ENCODE results near the gene HAUS2.
"Not testable (repeated sequence)": the region's sequence is repeated elsewhere in the genome, so short reads cannot be mapped to it uniquely, and the experiment has no call there.

HAUS2 gene

GRCh38 chr15:42595626-42596240 is 47.1 kb downstream of the HAUS2 start:
- no peak overlapping the region for H3K4me3 ChIP-seq (ENCODE audit: low read depth, low read length)
- TF ChIP-seq, protein P1, sequence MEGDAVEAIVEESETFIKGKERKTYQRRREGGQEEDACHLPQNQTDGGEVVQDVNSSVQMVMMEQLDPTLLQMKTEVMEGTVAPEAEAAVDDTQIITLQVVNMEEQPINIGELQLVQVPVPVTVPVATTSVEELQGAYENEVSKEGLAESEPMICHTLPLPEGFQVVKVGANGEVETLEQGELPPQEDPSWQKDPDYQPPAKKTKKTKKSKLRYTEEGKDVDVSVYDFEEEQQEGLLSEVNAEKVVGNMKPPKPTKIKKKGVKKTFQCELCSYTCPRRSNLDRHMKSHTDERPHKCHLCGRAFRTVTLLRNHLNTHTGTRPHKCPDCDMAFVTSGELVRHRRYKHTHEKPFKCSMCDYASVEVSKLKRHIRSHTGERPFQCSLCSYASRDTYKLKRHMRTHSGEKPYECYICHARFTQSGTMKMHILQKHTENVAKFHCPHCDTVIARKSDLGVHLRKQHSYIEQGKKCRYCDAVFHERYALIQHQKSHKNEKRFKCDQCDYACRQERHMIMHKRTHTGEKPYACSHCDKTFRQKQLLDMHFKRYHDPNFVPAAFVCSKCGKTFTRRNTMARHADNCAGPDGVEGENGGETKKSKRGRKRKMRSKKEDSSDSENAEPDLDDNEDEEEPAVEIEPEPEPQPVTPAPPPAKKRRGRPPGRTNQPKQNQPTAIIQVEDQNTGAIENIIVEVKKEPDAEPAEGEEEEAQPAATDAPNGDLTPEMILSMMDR (IDR thresholded peaks at IDR 0.05; ENCODE audit: borderline replicate concordance, insufficient read depth, low read depth, low read length), result no peak

DNA sequence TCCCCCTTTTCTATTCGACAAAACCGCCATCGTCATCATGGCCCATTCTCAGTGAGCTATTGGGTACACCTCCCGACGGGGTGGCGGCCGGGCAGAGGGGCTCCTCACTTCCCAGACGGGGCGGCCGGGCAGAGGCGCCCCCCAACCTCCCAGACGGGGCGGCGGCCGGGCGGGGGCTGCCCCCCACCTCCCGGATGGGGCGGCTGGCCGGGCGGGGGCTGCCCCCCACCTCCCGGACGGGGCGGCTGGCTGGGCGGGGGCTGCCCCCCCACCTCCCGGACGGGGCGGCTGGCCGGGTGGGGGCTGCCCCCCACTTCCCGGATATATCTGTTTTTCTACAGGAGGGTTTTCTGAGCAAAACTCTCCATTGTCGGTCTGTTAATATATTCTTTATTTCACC is 52.7 kb downstream of the HAUS2 start:
- not testable (repeated sequence) for H3K4me3 ChIP-seq (ENCODE audit: low read depth, low read length)

DNA sequence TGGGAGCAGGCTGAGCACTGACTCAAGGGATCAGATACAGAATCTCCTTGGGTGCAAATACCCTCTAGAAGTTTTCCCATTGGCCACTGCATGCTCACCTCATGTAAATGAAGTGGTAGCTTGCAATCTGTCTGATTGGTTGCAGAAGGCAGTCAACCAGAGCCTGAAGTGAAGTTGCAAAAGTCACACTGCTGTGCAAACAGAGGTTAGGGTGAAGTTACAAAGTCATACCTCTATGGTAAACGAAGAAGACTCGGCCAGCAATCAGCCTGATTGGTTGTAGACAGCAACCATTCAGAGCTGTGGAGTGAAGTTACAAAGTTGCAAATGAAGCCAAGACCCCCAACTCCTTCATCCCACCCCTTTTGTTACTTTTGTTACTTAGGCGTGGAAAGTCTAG is 53.9 kb downstream of the HAUS2 start:
- TF ChIP-seq, protein P1 (IDR thresholded peaks at IDR 0.05; ENCODE audit: borderline replicate concordance, insufficient read depth, low read depth, low read length), result no peak
- H3K4me3 ChIP-seq (ENCODE audit: low read depth, low read length), result no peak overlapping the region

- H3K4me3 ChIP-seq (ENCODE audit: low read depth, low read length), result no peak overlapping the region
- TF ChIP-seq, protein P1 (IDR thresholded peaks at IDR 0.05; ENCODE audit: borderline replicate concordance, insufficient read depth, low read depth, low read length), result no peak
Observed at GRCh38 chr15:42603978-42604377, 55.3 kb downstream of the HAUS2 start.

GRCh38 chr15:42604894-42605744 is 56.5 kb downstream of the HAUS2 start:
- no peak overlapping the region for H3K4me3 ChIP-seq (ENCODE audit: low read depth, low read length)
- TF ChIP-seq, protein P1 (IDR thresholded peaks at IDR 0.05; ENCODE audit: borderline replicate concordance, insufficient read depth, low read depth, low read length), result no peak

DNA sequence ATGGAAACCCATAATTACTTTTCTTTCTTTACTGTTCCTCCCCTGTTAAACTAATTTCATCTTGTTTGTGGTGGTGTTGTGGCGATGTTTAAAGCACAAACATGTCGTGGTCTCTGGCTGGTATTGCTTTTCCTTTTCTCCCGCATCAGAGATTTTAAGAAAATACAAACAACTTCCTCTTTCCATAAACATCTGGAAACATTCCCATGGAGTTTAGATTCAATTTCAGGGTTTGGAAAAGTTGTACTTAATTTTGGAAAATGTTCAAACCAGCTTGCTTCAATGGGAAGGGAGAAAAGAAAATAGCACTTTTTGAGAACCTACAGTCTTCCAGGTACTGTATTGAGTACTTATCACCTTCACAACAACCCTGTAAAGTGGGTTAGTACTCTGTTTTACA is 57.2 kb downstream of the HAUS2 start:
- no peak overlapping the region for H3K4me3 ChIP-seq (ENCODE audit: low read depth, low read length)

GRCh38 chr15:42608110-42608531 is 59.5 kb downstream of the HAUS2 start:
- TF ChIP-seq, protein P1 (IDR thresholded peaks at IDR 0.05; ENCODE audit: borderline replicate concordance, insufficient read depth, low read depth, low read length), result no peak
- no peak overlapping the region for H3K4me3 ChIP-seq (ENCODE audit: low read depth, low read length)

More for the DNA sequence above, 57.2 kb downstream of the HAUS2 start:
- TF ChIP-seq, protein P1 (IDR thresholded peaks at IDR 0.05; ENCODE audit: borderline replicate concordance, insufficient read depth, low read depth, low read length), result no peak
